Nephron (organoid): Measurements from ENCODE around the gene PLA2G4E.
A peak's percentile ranks its signal among the peaks of the same experiment; 100 is the strongest.

Experiments
- H3K27ac Mint-ChIP-seq, 3 experiments: 2 replicates each; pipeline ENCODE4 v1.8.0; 2020; ENCODE audit warnings: mixed read lengths in 3 of 3, mild to moderate bottlenecking in 2 of 3, moderate library complexity in 1 of 3
- H3K27me3 Mint-ChIP-seq: 2 replicates; pipeline ENCODE4 v1.8.0; 2021; ENCODE audit warnings: low read depth, mild to moderate bottlenecking, moderate library complexity, mixed read lengths
- H3K36me3 Mint-ChIP-seq: 2 replicates; pipeline ENCODE4 v1.8.0; 2020; ENCODE audit warnings: low read depth, mixed read lengths
- H3K4me1 Mint-ChIP-seq: 2 replicates; pipeline ENCODE4 v1.8.0; 2020; ENCODE audit warnings: mixed read lengths
- H3K4me3 Mint-ChIP-seq, 3 experiments: 2 replicates each; pipeline ENCODE4 v1.8.0; 2020; ENCODE audit warnings: mild to moderate bottlenecking in 3 of 3, mixed read lengths in 3 of 3, moderate library complexity in 2 of 3
- H3K9me3 Mint-ChIP-seq: 2 replicates; pipeline ENCODE4 v1.8.0; 2020; ENCODE audit warnings: mixed read lengths
- TF ChIP-seq, protein P1 (sequence below), 3 experiments: fragments of 200-600 bp; sonication (generic); IDR thresholded peaks; one replicate each; pipeline ENCODE4 v1.5.0; 2021; ENCODE audit warnings: antibody characterized with exemption in 3 of 3; ENCODE audit not compliant: unreplicated experiment in 3 of 3

PLA2G4E gene

DNA sequence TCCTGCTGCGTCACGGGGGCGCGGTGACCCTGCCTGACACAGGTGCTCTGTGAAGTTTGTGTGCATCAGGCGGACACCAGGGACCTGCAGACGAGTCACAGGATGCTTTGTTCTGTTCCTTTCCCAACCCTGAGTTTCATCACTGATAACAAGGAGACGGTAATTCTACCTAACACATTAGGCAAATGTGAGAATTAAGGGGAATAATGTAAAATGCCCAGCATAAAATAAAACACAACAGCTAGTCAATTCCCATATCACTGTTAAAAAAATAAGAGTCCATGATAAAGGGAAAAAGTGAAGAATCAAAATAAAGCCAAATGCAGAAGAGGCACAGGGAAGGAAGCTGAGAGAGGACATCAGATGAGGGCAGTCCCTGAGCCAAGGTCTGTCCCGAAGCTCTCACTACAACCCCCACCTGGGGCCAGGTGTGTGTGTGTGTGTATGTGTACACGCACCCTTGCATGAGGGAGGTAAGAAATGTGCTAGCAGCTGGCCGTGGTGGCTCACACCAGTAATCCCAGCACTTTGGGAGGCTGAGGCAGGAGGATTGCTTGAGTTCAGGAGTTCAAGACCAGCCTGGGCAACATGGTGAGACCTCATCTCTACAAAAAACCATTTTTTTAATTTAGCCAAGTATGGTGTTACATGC is 46.0 kb upstream of the PLA2G4E start:
- Mint-ChIP-seq H3K27ac (no peak overlapping the region), H3K4me3 (no peak overlapping the region), H3K4me1 (peaks cover 32% of the 10 kb centered on the region), H3K27me3 (peaks cover 15% of the 10 kb centered on the region), H3K36me3 (no peaks in the 10 kb centered on the region), H3K9me3 (peaks cover 6% of the 10 kb centered on the region)
- TF ChIP-seq, protein P1, sequence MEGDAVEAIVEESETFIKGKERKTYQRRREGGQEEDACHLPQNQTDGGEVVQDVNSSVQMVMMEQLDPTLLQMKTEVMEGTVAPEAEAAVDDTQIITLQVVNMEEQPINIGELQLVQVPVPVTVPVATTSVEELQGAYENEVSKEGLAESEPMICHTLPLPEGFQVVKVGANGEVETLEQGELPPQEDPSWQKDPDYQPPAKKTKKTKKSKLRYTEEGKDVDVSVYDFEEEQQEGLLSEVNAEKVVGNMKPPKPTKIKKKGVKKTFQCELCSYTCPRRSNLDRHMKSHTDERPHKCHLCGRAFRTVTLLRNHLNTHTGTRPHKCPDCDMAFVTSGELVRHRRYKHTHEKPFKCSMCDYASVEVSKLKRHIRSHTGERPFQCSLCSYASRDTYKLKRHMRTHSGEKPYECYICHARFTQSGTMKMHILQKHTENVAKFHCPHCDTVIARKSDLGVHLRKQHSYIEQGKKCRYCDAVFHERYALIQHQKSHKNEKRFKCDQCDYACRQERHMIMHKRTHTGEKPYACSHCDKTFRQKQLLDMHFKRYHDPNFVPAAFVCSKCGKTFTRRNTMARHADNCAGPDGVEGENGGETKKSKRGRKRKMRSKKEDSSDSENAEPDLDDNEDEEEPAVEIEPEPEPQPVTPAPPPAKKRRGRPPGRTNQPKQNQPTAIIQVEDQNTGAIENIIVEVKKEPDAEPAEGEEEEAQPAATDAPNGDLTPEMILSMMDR (IDR thresholded peaks at IDR 0.05; ENCODE audit: unreplicated experiment in 3 of 3), result peak in 1 of 3 experiments; percentile 1

GRCh38 chr15:42065468-42065867 is 44.6 kb upstream of the PLA2G4E start:
- Mint-ChIP-seq H3K27me3 (peaks cover 23% of the 10 kb centered on the region), H3K4me1 (peaks cover 32% of the 10 kb centered on the region)

GRCh38 chr15:42065033-42065432 is 44.2 kb upstream of the PLA2G4E start:
- peaks cover 23% of the 10 kb centered on the region for H3K27me3 Mint-ChIP-seq

More at GRCh38 chr15:42065468-42065867, 44.6 kb upstream of the PLA2G4E start:
- TF ChIP-seq, protein P1 (IDR thresholded peaks at IDR 0.05; ENCODE audit: unreplicated experiment in 3 of 3), result no peak
- no peak overlapping the region for H3K4me3 Mint-ChIP-seq
- H3K36me3 Mint-ChIP-seq, result no peaks in the 10 kb centered on the region
- H3K27ac Mint-ChIP-seq, result no peak overlapping the region
- peaks cover 6% of the 10 kb centered on the region for H3K9me3 Mint-ChIP-seq

DNA sequence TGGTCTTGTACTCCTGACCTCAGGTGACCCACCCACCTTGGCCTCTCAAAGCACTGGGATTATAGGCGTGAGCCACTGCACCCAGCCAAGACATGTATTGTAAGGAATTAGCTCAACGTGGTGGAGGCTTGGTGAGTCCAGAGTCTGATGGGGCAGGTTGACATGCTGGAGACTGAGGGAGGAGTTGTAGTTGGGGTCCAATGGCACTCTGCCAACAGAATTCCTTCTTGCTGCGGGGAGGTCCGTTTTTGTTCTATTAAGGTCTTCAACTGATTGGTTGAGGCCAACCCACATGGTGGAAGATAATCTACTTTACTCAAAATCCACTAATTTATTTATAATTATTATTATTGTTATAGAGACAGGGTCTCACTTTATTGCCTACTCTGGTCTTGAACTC is 43.4 kb upstream of the PLA2G4E start:
- Mint-ChIP-seq H3K9me3 (peaks cover 6% of the 10 kb centered on the region), H3K27ac (no peak overlapping the region), H3K36me3 (no peaks in the 10 kb centered on the region), H3K4me1 (peaks cover 31% of the 10 kb centered on the region), H3K27me3 (peaks cover 23% of the 10 kb centered on the region), H3K4me3 (no peak overlapping the region)
- TF ChIP-seq, protein P1 (IDR thresholded peaks at IDR 0.05; ENCODE audit: unreplicated experiment in 3 of 3), result no peak

More at GRCh38 chr15:42065033-42065432, 44.2 kb upstream of the PLA2G4E start:
- Mint-ChIP-seq H3K9me3 (peaks cover 6% of the 10 kb centered on the region), H3K4me1 (peaks cover 32% of the 10 kb centered on the region), H3K4me3 (no peak overlapping the region), H3K27ac (no peak overlapping the region), H3K36me3 (no peaks in the 10 kb centered on the region)
- TF ChIP-seq, protein P1 (IDR thresholded peaks at IDR 0.05; ENCODE audit: unreplicated experiment in 3 of 3), result no peak

DNA sequence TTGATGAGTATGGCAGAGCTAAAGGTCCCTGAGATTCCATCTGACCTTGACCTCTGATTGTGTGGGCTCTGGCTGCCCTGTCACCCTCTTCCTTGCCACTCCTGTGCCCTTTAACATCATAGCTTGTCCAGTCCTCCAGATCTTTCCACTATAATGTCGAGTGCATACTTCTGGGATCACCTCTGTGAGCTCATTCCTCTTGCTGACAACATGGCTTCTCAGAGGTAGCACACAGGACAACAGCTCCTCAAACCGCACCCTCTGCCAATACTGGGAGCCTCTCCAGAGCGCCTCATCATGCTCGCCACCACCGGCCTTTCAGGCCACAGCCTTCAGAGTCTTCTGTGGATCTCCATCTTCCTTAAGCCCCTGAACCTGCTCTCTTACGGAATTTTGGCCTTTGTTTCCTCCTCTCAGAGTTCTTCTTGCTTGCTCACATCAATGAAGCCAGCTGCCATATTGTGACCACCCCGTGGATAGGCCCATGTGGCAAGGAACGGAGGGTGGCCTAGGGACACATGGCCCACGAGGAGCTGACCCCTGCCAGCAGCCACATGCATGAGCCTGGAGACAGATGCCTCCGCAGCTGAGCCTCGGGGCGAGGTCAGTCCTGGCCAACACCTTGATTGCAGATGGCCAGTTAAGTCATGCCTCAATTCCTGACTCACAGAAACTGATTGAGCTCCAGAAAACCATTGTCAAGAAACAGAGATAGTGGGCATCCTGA is 42.4 kb upstream of the PLA2G4E start:
- Mint-ChIP-seq H3K27ac (no peak overlapping the region), H3K9me3 (peaks cover 6% of the 10 kb centered on the region), H3K4me3 (no peak overlapping the region), H3K36me3 (no peaks in the 10 kb centered on the region), H3K27me3 (peaks cover 23% of the 10 kb centered on the region), H3K4me1 (peaks cover 26% of the 10 kb centered on the region)
- TF ChIP-seq, protein P1 (IDR thresholded peaks at IDR 0.05; ENCODE audit: unreplicated experiment in 3 of 3), result no peak
